NCI-H1092 treated with DMSO at 0.1 percent for 48 hours (cell line): ENCODE measurements around the gene ARPC5L.
A peak's percentile ranks its signal among the peaks of the same experiment; 100 is the strongest.
"Not testable (repeated sequence)": the region's sequence is repeated elsewhere in the genome, so short reads cannot be mapped to it uniquely, and the experiment has no call there.

Experiments used
- DNase-seq: peaks from one replicate; lab custom pipeline; 2025; lab: John Stamatoyannopoulos, UW

The ARPC5L gene

GRCh38 chr9:124861342-124862229 lies at the start of gene ARPC5L, which contains the start of gene RPL35:
ARPC5L (plus strand) TSS chr9:124862130; CDS start chr9:124869291, 7,161 bp downstream.
RPL35 (minus strand) TSS chr9:124861957; CDS start chr9:124861912, 45 bp downstream.
- DNase-seq, result peak; percentile 93

GRCh38 chr9:124812441-124812876 lies 49.5 kb upstream of the ARPC5L start:
- no peak for DNase-seq

- DNase-seq, result no peak
Observed at GRCh38 chr9:124813041-124813440, 48.9 kb upstream of the ARPC5L start.

GRCh38 chr9:124813501-124814163 lies 48.3 kb upstream of the ARPC5L start:
- DNase-seq, result no peak

GRCh38 chr9:124814164-124814535 lies 47.8 kb upstream of the ARPC5L start:
- no peak for DNase-seq

- DNase-seq, result no peak
Observed at GRCh38 chr9:124815601-124816000, 46.3 kb upstream of the ARPC5L start.

- DNase-seq, result no peak
Observed at GRCh38 chr9:124818431-124819281, 43.3 kb upstream of the ARPC5L start.

GRCh38 chr9:124820698-124821623 lies 41.0 kb upstream of the ARPC5L start:
- DNase-seq, result no peak

- DNase-seq, result no peak
Observed at GRCh38 chr9:124828489-124829333, 33.2 kb upstream of the ARPC5L start.

GRCh38 chr9:124829334-124829669 lies 32.6 kb upstream of the ARPC5L start:
- DNase-seq, result no peak

- DNase-seq, result no peak
Observed at GRCh38 chr9:124830593-124830992, 31.3 kb upstream of the ARPC5L start.

GRCh38 chr9:124831642-124832364 lies 30.1 kb upstream of the ARPC5L start:
- no peak for DNase-seq

- peak; percentile 46 for DNase-seq
Observed at GRCh38 chr9:124834591-124834990, 27.3 kb upstream of the ARPC5L start.

GRCh38 chr9:124835026-124835557 lies 26.8 kb upstream of the ARPC5L start:
- peak; percentile 87 for DNase-seq

- DNase-seq, result not testable (repeated sequence)
Observed at GRCh38 chr9:124838132-124838531, 23.8 kb upstream of the ARPC5L start.

- DNase-seq, result not testable (repeated sequence)
Observed at GRCh38 chr9:124838567-124839275, 23.2 kb upstream of the ARPC5L start.

- DNase-seq, result peak; percentile 89
Observed at GRCh38 chr9:124839612-124840299, 22.2 kb upstream of the ARPC5L start.

GRCh38 chr9:124840300-124840833 lies 21.6 kb upstream of the ARPC5L start:
- peak; percentile 31 for DNase-seq
